LNCaP clone FGC (cell line): ENCODE data around the gene AFF1.

Experiments used
- DNase-seq: peaks from one replicate; pipeline ENCODE4 v3.0.0-alpha.2; 2011; ENCODE audit warnings: low read depth
- H3K4me3 ChIP-seq: 2 replicates; pipeline ENCODE4 v1.5.1; 2011; ENCODE audit warnings: mild to moderate bottlenecking, low read depth, low read length, control low read depth
- CTCF ChIP-seq: IDR thresholded peaks from 2 replicates; pipeline ENCODE4 v1.5.1; 2012; ENCODE audit warnings: mild to moderate bottlenecking; ENCODE audit not compliant: control insufficient read depth, insufficient read depth; ENCODE audit errors: extremely low read depth

Gene AFF1

GRCh38 chr4:87051121-87051713, 116.4 kb downstream of the AFF1 start:
- TF ChIP-seq CTCF = no peak
- no peak for DNase-seq
- no peak overlapping the region for H3K4me3 ChIP-seq

- H3K4me3 ChIP-seq = no peak overlapping the region
- TF ChIP-seq CTCF = no peak
- no peak for DNase-seq
These were observed 117.8 kb downstream of the AFF1 start for GRCh38 chr4:87052615-87053014.

GRCh38 chr4:87053176-87053658, 118.4 kb downstream of the AFF1 start:
- DNase-seq = no peak
- no peak for TF ChIP-seq CTCF
- H3K4me3 ChIP-seq = no peak overlapping the region

GRCh38 chr4:87053802-87054767, 119.3 kb downstream of the AFF1 start:
- no peak for DNase-seq

GRCh38 chr4:87054900-87055299, 120.1 kb downstream of the AFF1 start:
- no peak overlapping the region for H3K4me3 ChIP-seq
- TF ChIP-seq CTCF = no peak
- DNase-seq = no peak

More at GRCh38 chr4:87053802-87054767, 119.3 kb downstream of the AFF1 start:
- H3K4me3 ChIP-seq = no peak overlapping the region
- no peak for TF ChIP-seq CTCF

GRCh38 chr4:87055311-87055710, 120.5 kb downstream of the AFF1 start:
- no peak for DNase-seq
- TF ChIP-seq CTCF = no peak
- no peak overlapping the region for H3K4me3 ChIP-seq
